ENCODE measurements around the gene MIEN1. TPM values are rescaled to one million over a fixed set of nuclear protein-coding genes. Genes with fewer than 3 reads are reported as not detected.

MIEN1 gene
- total RNA-seq, 1 donor = 33.1 TPM

- TF ChIP-seq CTCF (IDR thresholded peaks at IDR 0.05; ENCODE audit: insufficient read depth, low read length) = no peak
- DNase-seq (ENCODE audit: low read depth) = no peak
- H3K4me3 ChIP-seq (ENCODE audit: low read depth, low read length) = no peak overlapping the region
These were observed 8.9 kb upstream of the MIEN1 start for GRCh38 chr17:39738983-39739884.

GRCh38 chr17:39738568-39738901 is 8.2 kb upstream of the MIEN1 start:
- no peak overlapping the region for H3K4me3 ChIP-seq (ENCODE audit: low read depth, low read length)
- DNase-seq (ENCODE audit: low read depth) = no peak
- TF ChIP-seq CTCF (IDR thresholded peaks at IDR 0.05; ENCODE audit: insufficient read depth, low read length) = no peak

GRCh38 chr17:39737760-39738567 is 7.6 kb upstream of the MIEN1 start, which contains the start of gene GRB7:
GRB7 (plus strand) TSS chr17:39737938; CDS start chr17:39742302, 4,364 bp downstream.
- H3K4me3 ChIP-seq (ENCODE audit: low read depth, low read length) = no peak within 1 kb of the TSS
- TF ChIP-seq CTCF (IDR thresholded peaks at IDR 0.05; ENCODE audit: insufficient read depth, low read length) = no peak
- DNase-seq (ENCODE audit: low read depth) = no peak

GRCh38 chr17:39737206-39737759 is 7.0 kb upstream of the MIEN1 start:
- no peak for TF ChIP-seq CTCF (IDR thresholded peaks at IDR 0.05; ENCODE audit: insufficient read depth, low read length)
- no peak for DNase-seq (ENCODE audit: low read depth)

GRCh38 chr17:39736319-39737165 is 6.2 kb upstream of the MIEN1 start:
- H3K4me3 ChIP-seq (ENCODE audit: low read depth, low read length) = no peak overlapping the region
- TF ChIP-seq CTCF (IDR thresholded peaks at IDR 0.05; ENCODE audit: insufficient read depth, low read length) = no peak
- no peak for DNase-seq (ENCODE audit: low read depth)

More at GRCh38 chr17:39737206-39737759, 7.0 kb upstream of the MIEN1 start:
- no peak overlapping the region for H3K4me3 ChIP-seq (ENCODE audit: low read depth, low read length)

GRCh38 chr17:39735882-39736281 is 5.5 kb upstream of the MIEN1 start:
- no peak for TF ChIP-seq CTCF (IDR thresholded peaks at IDR 0.05; ENCODE audit: insufficient read depth, low read length)
- DNase-seq (ENCODE audit: low read depth) = no peak
- H3K4me3 ChIP-seq (ENCODE audit: low read depth, low read length) = no peak overlapping the region

Data from fibroblast of the aortic adventitia (primary cell).